SK-N-SH treated with all-trans-retinoic acid at 6 μM for 48 hours (cell line): ENCODE measurements around the gene ADARB2.

Source experiments
- ZFP3 ChIP-seq: fragments of 250-450 bp; sonication (Bioruptor Pico); IDR thresholded peaks from 2 replicates; pipeline ENCODE4 v1.5.0; 2020; ENCODE audit warnings: mild to moderate bottlenecking, moderate library complexity
- ZNF70 ChIP-seq: fragments of 450-650 bp; formaldehyde crosslinking; IDR thresholded peaks from 2 replicates; pipeline ENCODE4 v1.5.0; 2020; ENCODE audit warnings: mild to moderate bottlenecking, moderate library complexity

DNA sequence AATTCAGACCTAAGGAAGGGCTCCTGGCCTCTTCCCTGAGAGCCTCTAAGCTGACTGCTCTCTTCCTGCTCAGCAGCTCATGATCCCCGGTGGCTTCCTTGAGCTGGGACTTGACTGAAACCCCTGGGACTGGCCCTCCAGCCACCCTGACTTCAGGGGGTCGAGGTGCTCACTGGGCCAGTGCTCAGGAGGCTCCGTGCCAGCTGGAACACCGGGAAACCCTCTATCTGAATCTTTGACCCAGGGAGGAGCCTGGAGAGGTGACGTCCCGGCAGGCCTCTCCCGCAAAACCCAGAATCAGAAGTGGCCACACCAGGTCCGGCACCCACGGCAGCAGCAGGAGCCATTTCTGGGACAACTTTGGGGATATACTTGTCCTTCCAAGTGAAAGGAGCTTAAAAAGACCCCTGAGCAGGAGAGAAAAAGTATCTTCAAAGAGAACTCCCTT, 570.5 kb downstream of the ADARB2 start:
- TF ChIP-seq ZNF70 (CRISPR knock-in tag) (no peak), ZFP3 (CRISPR knock-in tag) (no peak)
